ENCODE measurements around the gene STYXL1.
"Not testable (repeated sequence)": the region's sequence is repeated elsewhere in the genome, so short reads cannot be mapped to it uniquely, and the experiment has no call there.

Gene STYXL1

GRCh38 chr7:76047811-76048667, at the start of gene STYXL1, which contains the start of gene MDH2:
Gene STYXL1 (minus strand): TSS chr7:76048000. CDS start chr7:76030523, 17,477 bp downstream.
Gene MDH2 (plus strand): TSS chr7:76048106. CDS start chr7:76048161, 55 bp downstream.
- Histone ChIP-seq H3K4me3 (ENCODE audit: low read length in 2 of 2) (peak within 1 kb of the TSS; percentile 95 to 100), H3K27ac (ENCODE audit: low read depth in 2 of 2, low read length in 2 of 2) (peak within 1 kb of the TSS; percentile 90 to 93), H3K36me3 (ENCODE audit: control insufficient read depth in 2 of 2, insufficient read depth in 2 of 2, low read length in 2 of 2) (peaks cover 3 to 5% of the 10 kb centered on the region in 2 donors), H3K9me3 (ENCODE audit: control insufficient read depth in 2 of 2, low read length in 2 of 2) (no peaks in the 10 kb centered on the region), H3K4me1 (ENCODE audit: control insufficient read depth in 2 of 2, insufficient read depth in 2 of 2, low read length in 2 of 2) (peaks cover 9 to 12% of the 10 kb centered on the region in 2 donors), H3K9ac (ENCODE audit: low read depth in 1 of 2, low read length in 2 of 2) (peak within 1 kb of the TSS; percentile 84 to 96), H3K27me3 (ENCODE audit: control insufficient read depth in 2 of 2, insufficient read depth in 2 of 2, low read length in 2 of 2) (no peaks in the 10 kb centered on the region)

GRCh38 chr7:76095908-76096307, 48.1 kb upstream of the STYXL1 start:
- no peak overlapping the region for H3K9ac ChIP-seq (ENCODE audit: low read depth in 1 of 2, low read length in 2 of 2)
- no peaks in the 10 kb centered on the region for H3K4me1 ChIP-seq (ENCODE audit: control insufficient read depth in 2 of 2, insufficient read depth in 2 of 2, low read length in 2 of 2)
- H3K4me3 ChIP-seq (ENCODE audit: low read length in 2 of 2), result no peak overlapping the region
- no peak overlapping the region for H3K27ac ChIP-seq (ENCODE audit: low read depth in 2 of 2, low read length in 2 of 2)
- no peaks in the 10 kb centered on the region for H3K9me3 ChIP-seq (ENCODE audit: control insufficient read depth in 2 of 2, low read length in 2 of 2)
- H3K36me3 ChIP-seq (ENCODE audit: control insufficient read depth in 2 of 2, insufficient read depth in 2 of 2, low read length in 2 of 2), result no peaks in the 10 kb centered on the region
- no peaks in the 10 kb centered on the region for H3K27me3 ChIP-seq (ENCODE audit: control insufficient read depth in 2 of 2, insufficient read depth in 2 of 2, low read length in 2 of 2)

GRCh38 chr7:76094326-76094725, 46.5 kb upstream of the STYXL1 start:
- H3K9ac ChIP-seq (ENCODE audit: low read depth in 1 of 2, low read length in 2 of 2); H3K27ac ChIP-seq (ENCODE audit: low read depth in 2 of 2, low read length in 2 of 2); H3K4me1 ChIP-seq (ENCODE audit: control insufficient read depth in 2 of 2, insufficient read depth in 2 of 2, low read length in 2 of 2); H3K4me3 ChIP-seq (ENCODE audit: low read length in 2 of 2); H3K36me3 ChIP-seq (ENCODE audit: control insufficient read depth in 2 of 2, insufficient read depth in 2 of 2, low read length in 2 of 2); H3K27me3 ChIP-seq (ENCODE audit: control insufficient read depth in 2 of 2, insufficient read depth in 2 of 2, low read length in 2 of 2); H3K9me3 ChIP-seq (ENCODE audit: control insufficient read depth in 2 of 2, low read length in 2 of 2): not testable (repeated sequence)

- not testable (repeated sequence) for H3K9ac ChIP-seq (ENCODE audit: low read depth in 1 of 2, low read length in 2 of 2); H3K27ac ChIP-seq (ENCODE audit: low read depth in 2 of 2, low read length in 2 of 2); H3K27me3 ChIP-seq (ENCODE audit: control insufficient read depth in 2 of 2, insufficient read depth in 2 of 2, low read length in 2 of 2); H3K4me1 ChIP-seq (ENCODE audit: control insufficient read depth in 2 of 2, insufficient read depth in 2 of 2, low read length in 2 of 2); H3K9me3 ChIP-seq (ENCODE audit: control insufficient read depth in 2 of 2, low read length in 2 of 2); H3K36me3 ChIP-seq (ENCODE audit: control insufficient read depth in 2 of 2, insufficient read depth in 2 of 2, low read length in 2 of 2); H3K4me3 ChIP-seq (ENCODE audit: low read length in 2 of 2)
Observed at GRCh38 chr7:76093531-76093930, 45.7 kb upstream of the STYXL1 start.

GRCh38 chr7:76091506-76091905, 43.7 kb upstream of the STYXL1 start:
- Histone ChIP-seq H3K27ac (ENCODE audit: low read depth in 2 of 2, low read length in 2 of 2) (no peak overlapping the region), H3K9ac (ENCODE audit: low read depth in 1 of 2, low read length in 2 of 2) (no peak overlapping the region), H3K36me3 (ENCODE audit: control insufficient read depth in 2 of 2, insufficient read depth in 2 of 2, low read length in 2 of 2) (no peaks in the 10 kb centered on the region), H3K4me1 (ENCODE audit: control insufficient read depth in 2 of 2, insufficient read depth in 2 of 2, low read length in 2 of 2) (peaks cover 0 to 3% of the 10 kb centered on the region in 2 donors), H3K9me3 (ENCODE audit: control insufficient read depth in 2 of 2, low read length in 2 of 2) (no peaks in the 10 kb centered on the region), H3K27me3 (ENCODE audit: control insufficient read depth in 2 of 2, insufficient read depth in 2 of 2, low read length in 2 of 2) (no peaks in the 10 kb centered on the region), H3K4me3 (ENCODE audit: low read length in 2 of 2) (no peak overlapping the region)

GRCh38 chr7:76089865-76090475, 42.2 kb upstream of the STYXL1 start:
- no peak overlapping the region for H3K27ac ChIP-seq (ENCODE audit: low read depth in 2 of 2, low read length in 2 of 2)

GRCh38 chr7:76087362-76087791, 39.6 kb upstream of the STYXL1 start:
- H3K27me3 ChIP-seq (ENCODE audit: control insufficient read depth in 2 of 2, insufficient read depth in 2 of 2, low read length in 2 of 2); H3K9ac ChIP-seq (ENCODE audit: low read depth in 1 of 2, low read length in 2 of 2); H3K4me3 ChIP-seq (ENCODE audit: low read length in 2 of 2); H3K9me3 ChIP-seq (ENCODE audit: control insufficient read depth in 2 of 2, low read length in 2 of 2); H3K36me3 ChIP-seq (ENCODE audit: control insufficient read depth in 2 of 2, insufficient read depth in 2 of 2, low read length in 2 of 2); H3K4me1 ChIP-seq (ENCODE audit: control insufficient read depth in 2 of 2, insufficient read depth in 2 of 2, low read length in 2 of 2): not testable (repeated sequence)
- H3K27ac ChIP-seq (ENCODE audit: low read depth in 2 of 2, low read length in 2 of 2), result peak overlapping the region; percentile 32 to 51

More at GRCh38 chr7:76089865-76090475, 42.2 kb upstream of the STYXL1 start:
- H3K27me3 ChIP-seq (ENCODE audit: control insufficient read depth in 2 of 2, insufficient read depth in 2 of 2, low read length in 2 of 2), result no peaks in the 10 kb centered on the region
- H3K4me1 ChIP-seq (ENCODE audit: control insufficient read depth in 2 of 2, insufficient read depth in 2 of 2, low read length in 2 of 2), result peaks cover 0 to 3% of the 10 kb centered on the region in 2 donors
- no peak overlapping the region for H3K9ac ChIP-seq (ENCODE audit: low read depth in 1 of 2, low read length in 2 of 2)
- H3K4me3 ChIP-seq (ENCODE audit: low read length in 2 of 2), result no peak overlapping the region
- no peaks in the 10 kb centered on the region for H3K9me3 ChIP-seq (ENCODE audit: control insufficient read depth in 2 of 2, low read length in 2 of 2)
- no peaks in the 10 kb centered on the region for H3K36me3 ChIP-seq (ENCODE audit: control insufficient read depth in 2 of 2, insufficient read depth in 2 of 2, low read length in 2 of 2)

- peaks cover 0 to 3% of the 10 kb centered on the region in 2 donors for H3K4me1 ChIP-seq (ENCODE audit: control insufficient read depth in 2 of 2, insufficient read depth in 2 of 2, low read length in 2 of 2)
- H3K27me3 ChIP-seq (ENCODE audit: control insufficient read depth in 2 of 2, insufficient read depth in 2 of 2, low read length in 2 of 2), result no peaks in the 10 kb centered on the region
- H3K9me3 ChIP-seq (ENCODE audit: control insufficient read depth in 2 of 2, low read length in 2 of 2), result no peaks in the 10 kb centered on the region
- no peaks in the 10 kb centered on the region for H3K36me3 ChIP-seq (ENCODE audit: control insufficient read depth in 2 of 2, insufficient read depth in 2 of 2, low read length in 2 of 2)
- no peak overlapping the region for H3K4me3 ChIP-seq (ENCODE audit: low read length in 2 of 2)
- H3K27ac ChIP-seq (ENCODE audit: low read depth in 2 of 2, low read length in 2 of 2), result no peak overlapping the region
- no peak overlapping the region for H3K9ac ChIP-seq (ENCODE audit: low read depth in 1 of 2, low read length in 2 of 2)
Observed at GRCh38 chr7:76086070-76086469, 38.3 kb upstream of the STYXL1 start.

GRCh38 chr7:76084115-76084514, 36.3 kb upstream of the STYXL1 start:
- H3K4me3 ChIP-seq (ENCODE audit: low read length in 2 of 2); H3K27ac ChIP-seq (ENCODE audit: low read depth in 2 of 2, low read length in 2 of 2): not testable (repeated sequence)

GRCh38 chr7:76080204-76080603, 32.4 kb upstream of the STYXL1 start:
- Histone ChIP-seq H3K9me3 (ENCODE audit: control insufficient read depth in 2 of 2, low read length in 2 of 2) (no peaks in the 10 kb centered on the region), H3K4me3 (ENCODE audit: low read length in 2 of 2) (no peak overlapping the region), H3K27ac (ENCODE audit: low read depth in 2 of 2, low read length in 2 of 2) (no peak overlapping the region), H3K36me3 (ENCODE audit: control insufficient read depth in 2 of 2, insufficient read depth in 2 of 2, low read length in 2 of 2) (no peaks in the 10 kb centered on the region), H3K27me3 (ENCODE audit: control insufficient read depth in 2 of 2, insufficient read depth in 2 of 2, low read length in 2 of 2) (no peaks in the 10 kb centered on the region), H3K4me1 (ENCODE audit: control insufficient read depth in 2 of 2, insufficient read depth in 2 of 2, low read length in 2 of 2) (no peaks in the 10 kb centered on the region), H3K9ac (ENCODE audit: low read depth in 1 of 2, low read length in 2 of 2) (no peak overlapping the region)

More at GRCh38 chr7:76084115-76084514, 36.3 kb upstream of the STYXL1 start:
- H3K36me3 ChIP-seq (ENCODE audit: control insufficient read depth in 2 of 2, insufficient read depth in 2 of 2, low read length in 2 of 2); H3K9me3 ChIP-seq (ENCODE audit: control insufficient read depth in 2 of 2, low read length in 2 of 2); H3K9ac ChIP-seq (ENCODE audit: low read depth in 1 of 2, low read length in 2 of 2); H3K4me1 ChIP-seq (ENCODE audit: control insufficient read depth in 2 of 2, insufficient read depth in 2 of 2, low read length in 2 of 2); H3K27me3 ChIP-seq (ENCODE audit: control insufficient read depth in 2 of 2, insufficient read depth in 2 of 2, low read length in 2 of 2): not testable (repeated sequence)
